SJCRH30 (cell line): ENCODE results near the gene EPG5. TPM values are rescaled to one million over a fixed set of nuclear protein-coding genes. Genes with fewer than 3 reads are reported as not detected.
"Not testable (repeated sequence)": the region's sequence is repeated elsewhere in the genome, so short reads cannot be mapped to it uniquely, and the experiment has no call there.

ENCODE experiments used
- DNase-seq, 2 experiments: peaks; one replicate each; pipeline ENCODE4 v3.0.0-alpha.2; 2015 to 2020
- H3K27ac ChIP-seq: fragments of 250-450 bp; sonication (Bioruptor Pico); 2 replicates; pipeline ENCODE4 v1.5.1; 2020; ENCODE audit warnings: mild to moderate bottlenecking, moderate library complexity
- H3K27me3 ChIP-seq: fragments of 250-450 bp; sonication (Bioruptor Pico); 2 replicates; pipeline ENCODE4 v1.5.1; 2020; ENCODE audit warnings: mild to moderate bottlenecking, moderate library complexity
- H3K36me3 ChIP-seq: fragments of 250-450 bp; sonication (Bioruptor Pico); 2 replicates; pipeline ENCODE4 v1.5.1; 2020; ENCODE audit warnings: mild to moderate bottlenecking, moderate library complexity
- H3K4me1 ChIP-seq: fragments of 250-450 bp; sonication (Bioruptor Pico); 2 replicates; pipeline ENCODE4 v1.5.1; 2020; ENCODE audit warnings: mild to moderate bottlenecking, moderate library complexity
- H3K4me3 ChIP-seq: fragments of 250-450 bp; sonication (Bioruptor Pico); 2 replicates; pipeline ENCODE4 v1.5.1; 2020; ENCODE audit warnings: mild to moderate bottlenecking, moderate library complexity
- H3K9me3 ChIP-seq: fragments of 250-450 bp; sonication (Bioruptor Pico); replicated peaks from 2 replicates; pipeline ENCODE4 v1.5.1; 2020; ENCODE audit warnings: mild to moderate bottlenecking, moderate library complexity
- total RNA-seq: library from RNA; depleted of rRNA; stranded (reverse); fragments of >200 nt; shearing (Covaris generic); gene quantifications from 2 replicates; pipeline ENCODE4 v1.2.3, GENCODE V29; 2014

The EPG5 gene
- total RNA-seq, 1 experiment from 2014 or later = 8.7 TPM

GRCh38 chr18:45854036-45854586 lies 113.0 kb downstream of the EPG5 start:
- DNase-seq = no peak
- no peaks in the 10 kb centered on the region for H3K9me3 ChIP-seq
- no peaks in the 10 kb centered on the region for H3K27me3 ChIP-seq
- no peaks in the 10 kb centered on the region for H3K4me1 ChIP-seq
- no peak overlapping the region for H3K4me3 ChIP-seq
- H3K27ac ChIP-seq = no peak overlapping the region
- no peaks in the 10 kb centered on the region for H3K36me3 ChIP-seq

GRCh38 chr18:45852631-45853030 lies 114.5 kb downstream of the EPG5 start:
- Histone ChIP-seq H3K36me3 (no peaks in the 10 kb centered on the region), H3K4me1 (no peaks in the 10 kb centered on the region), H3K27ac (no peak overlapping the region), H3K4me3 (no peak overlapping the region), H3K9me3 (no peaks in the 10 kb centered on the region), H3K27me3 (no peaks in the 10 kb centered on the region)
- DNase-seq = no peak

GRCh38 chr18:45851161-45851925 lies 115.8 kb downstream of the EPG5 start:
- no peaks in the 10 kb centered on the region for H3K27me3 ChIP-seq
- H3K4me1 ChIP-seq = no peaks in the 10 kb centered on the region
- no peak for DNase-seq
- no peak overlapping the region for H3K4me3 ChIP-seq
- H3K9me3 ChIP-seq = no peaks in the 10 kb centered on the region
- no peak overlapping the region for H3K27ac ChIP-seq
- no peaks in the 10 kb centered on the region for H3K36me3 ChIP-seq

- H3K36me3 ChIP-seq = no peaks in the 10 kb centered on the region
- H3K4me3 ChIP-seq = no peak overlapping the region
- no peak for DNase-seq
- no peaks in the 10 kb centered on the region for H3K27me3 ChIP-seq
- H3K4me1 ChIP-seq = no peaks in the 10 kb centered on the region
- no peaks in the 10 kb centered on the region for H3K9me3 ChIP-seq
- H3K27ac ChIP-seq = no peak overlapping the region
Measured at GRCh38 chr18:45850021-45850420, 117.1 kb downstream of the EPG5 start.

GRCh38 chr18:45849529-45849928 lies 117.6 kb downstream of the EPG5 start:
- no peaks in the 10 kb centered on the region for H3K9me3 ChIP-seq
- no peak for DNase-seq
- H3K27me3 ChIP-seq = no peaks in the 10 kb centered on the region
- H3K4me3 ChIP-seq = no peak overlapping the region
- H3K36me3 ChIP-seq = no peaks in the 10 kb centered on the region
- no peak overlapping the region for H3K27ac ChIP-seq
- no peaks in the 10 kb centered on the region for H3K4me1 ChIP-seq

GRCh38 chr18:45848643-45849042 lies 118.5 kb downstream of the EPG5 start:
- H3K9me3 ChIP-seq, H3K27ac ChIP-seq, H3K4me1 ChIP-seq, H3K27me3 ChIP-seq, H3K4me3 ChIP-seq, H3K36me3 ChIP-seq, DNase-seq: not testable (repeated sequence)

- Histone ChIP-seq H3K4me3 (no peak overlapping the region), H3K4me1 (no peaks in the 10 kb centered on the region), H3K27ac (no peak overlapping the region), H3K9me3 (no peaks in the 10 kb centered on the region), H3K36me3 (no peaks in the 10 kb centered on the region), H3K27me3 (no peaks in the 10 kb centered on the region)
- DNase-seq = no peak
Measured at GRCh38 chr18:45847119-45847518, 120.0 kb downstream of the EPG5 start.

GRCh38 chr18:45845410-45845809 lies 121.7 kb downstream of the EPG5 start:
- Histone ChIP-seq H3K36me3 (no peaks in the 10 kb centered on the region), H3K9me3 (no peaks in the 10 kb centered on the region), H3K4me1 (no peaks in the 10 kb centered on the region), H3K4me3 (no peak overlapping the region), H3K27ac (no peak overlapping the region), H3K27me3 (no peaks in the 10 kb centered on the region)
- DNase-seq = no peak

- no peaks in the 10 kb centered on the region for H3K27me3 ChIP-seq
- H3K36me3 ChIP-seq = no peaks in the 10 kb centered on the region
- no peak overlapping the region for H3K27ac ChIP-seq
- no peak for DNase-seq
- H3K9me3 ChIP-seq = no peaks in the 10 kb centered on the region
- no peak overlapping the region for H3K4me3 ChIP-seq
- H3K4me1 ChIP-seq = no peaks in the 10 kb centered on the region
Measured at GRCh38 chr18:45844938-45845337, 122.2 kb downstream of the EPG5 start.

- DNase-seq = no peak
- Histone ChIP-seq H3K27me3 (no peaks in the 10 kb centered on the region), H3K36me3 (no peaks in the 10 kb centered on the region), H3K4me1 (no peaks in the 10 kb centered on the region), H3K4me3 (no peak overlapping the region), H3K9me3 (no peaks in the 10 kb centered on the region), H3K27ac (no peak overlapping the region)
Measured at GRCh38 chr18:45843019-45843418, 124.1 kb downstream of the EPG5 start.

- no peaks in the 10 kb centered on the region for H3K36me3 ChIP-seq
- no peaks in the 10 kb centered on the region for H3K9me3 ChIP-seq
- no peak overlapping the region for H3K4me3 ChIP-seq
- H3K27me3 ChIP-seq = no peaks in the 10 kb centered on the region
- no peaks in the 10 kb centered on the region for H3K4me1 ChIP-seq
- DNase-seq = no peak
- H3K27ac ChIP-seq = no peak overlapping the region
Measured at GRCh38 chr18:45841765-45842442, 125.2 kb downstream of the EPG5 start.

- Histone ChIP-seq H3K4me1 (no peaks in the 10 kb centered on the region), H3K27ac (no peak overlapping the region), H3K27me3 (no peaks in the 10 kb centered on the region), H3K4me3 (no peak overlapping the region), H3K36me3 (no peaks in the 10 kb centered on the region), H3K9me3 (no peaks in the 10 kb centered on the region)
- DNase-seq = no peak
Measured at GRCh38 chr18:45841060-45841764, 125.9 kb downstream of the EPG5 start.

GRCh38 chr18:45839414-45840395 lies 127.4 kb downstream of the EPG5 start:
- Histone ChIP-seq H3K9me3 (no peaks in the 10 kb centered on the region), H3K27me3 (no peaks in the 10 kb centered on the region), H3K27ac (no peak overlapping the region), H3K36me3 (no peaks in the 10 kb centered on the region), H3K4me1 (no peaks in the 10 kb centered on the region), H3K4me3 (no peak overlapping the region)
- DNase-seq = no peak
